Inflammatory macrophage treated with lipopolysaccharide for 4 hours (primary cell): Measurements from ENCODE around the gene TMEM259.
"Not testable (repeated sequence)": the region's sequence is repeated elsewhere in the genome, so short reads cannot be mapped to it uniquely, and the experiment has no call there.

Experiments used
- DNase-seq: peaks from one replicate; pipeline ENCODE4 v3.0.0-alpha.2; 2020

TMEM259 gene

GRCh38 chr19:1038978-1039645, 18.2 kb upstream of the TMEM259 start:
- DNase-seq = no peak

- DNase-seq = no peak
Measured at GRCh38 chr19:1037621-1038064, 16.7 kb upstream of the TMEM259 start.

- no peak for DNase-seq
Measured at GRCh38 chr19:1035998-1036621, 15.2 kb upstream of the TMEM259 start.

GRCh38 chr19:1032264-1032867, 11.4 kb upstream of the TMEM259 start:
- no peak for DNase-seq

DNA sequence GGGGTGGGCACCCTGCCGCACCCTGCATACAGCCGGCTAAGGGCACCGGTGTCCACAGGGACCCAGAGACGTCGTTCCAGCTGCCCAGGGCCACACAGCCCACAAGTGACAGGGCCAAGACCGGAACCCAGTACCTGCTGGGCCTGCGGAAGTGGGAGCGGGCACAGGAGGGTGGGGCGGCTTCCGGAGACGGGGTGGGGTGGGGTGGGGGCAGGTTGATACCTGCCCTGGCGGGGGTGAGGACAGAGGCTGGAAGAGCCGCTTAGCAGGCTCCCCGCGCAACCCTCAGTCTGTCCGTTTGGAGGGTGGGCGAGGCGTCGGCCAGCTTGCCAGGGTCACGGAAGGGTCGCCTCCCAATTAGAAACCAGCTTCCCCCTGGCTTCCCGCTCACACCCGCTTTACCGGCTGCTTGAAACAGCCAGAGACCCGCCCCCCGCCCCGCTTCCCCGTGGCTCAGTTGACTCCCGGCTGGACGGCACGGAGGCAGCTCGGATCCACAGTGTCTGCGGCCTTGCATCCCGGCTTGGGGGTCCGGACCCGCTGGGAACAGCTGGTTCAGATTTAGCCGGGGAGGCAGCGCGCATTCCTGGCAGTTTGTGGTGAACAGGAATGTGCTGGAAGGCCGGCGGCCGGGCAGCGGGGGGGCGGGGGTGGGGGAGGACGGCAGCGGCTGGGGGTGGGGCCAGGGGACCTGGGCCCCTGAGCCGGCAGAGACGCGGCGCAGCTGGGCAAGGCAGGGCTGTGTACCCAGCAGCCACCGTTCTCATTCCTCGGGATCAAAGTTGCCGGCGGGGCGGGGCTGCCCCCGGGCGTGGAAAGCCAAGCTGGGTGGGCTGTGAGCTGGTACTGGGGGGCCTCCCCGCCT, 7.4 kb upstream of the TMEM259 start:
- peak; percentile 13 for DNase-seq

GRCh38 chr19:1027650-1028061, 6.7 kb upstream of the TMEM259 start:
- no peak for DNase-seq

DNA sequence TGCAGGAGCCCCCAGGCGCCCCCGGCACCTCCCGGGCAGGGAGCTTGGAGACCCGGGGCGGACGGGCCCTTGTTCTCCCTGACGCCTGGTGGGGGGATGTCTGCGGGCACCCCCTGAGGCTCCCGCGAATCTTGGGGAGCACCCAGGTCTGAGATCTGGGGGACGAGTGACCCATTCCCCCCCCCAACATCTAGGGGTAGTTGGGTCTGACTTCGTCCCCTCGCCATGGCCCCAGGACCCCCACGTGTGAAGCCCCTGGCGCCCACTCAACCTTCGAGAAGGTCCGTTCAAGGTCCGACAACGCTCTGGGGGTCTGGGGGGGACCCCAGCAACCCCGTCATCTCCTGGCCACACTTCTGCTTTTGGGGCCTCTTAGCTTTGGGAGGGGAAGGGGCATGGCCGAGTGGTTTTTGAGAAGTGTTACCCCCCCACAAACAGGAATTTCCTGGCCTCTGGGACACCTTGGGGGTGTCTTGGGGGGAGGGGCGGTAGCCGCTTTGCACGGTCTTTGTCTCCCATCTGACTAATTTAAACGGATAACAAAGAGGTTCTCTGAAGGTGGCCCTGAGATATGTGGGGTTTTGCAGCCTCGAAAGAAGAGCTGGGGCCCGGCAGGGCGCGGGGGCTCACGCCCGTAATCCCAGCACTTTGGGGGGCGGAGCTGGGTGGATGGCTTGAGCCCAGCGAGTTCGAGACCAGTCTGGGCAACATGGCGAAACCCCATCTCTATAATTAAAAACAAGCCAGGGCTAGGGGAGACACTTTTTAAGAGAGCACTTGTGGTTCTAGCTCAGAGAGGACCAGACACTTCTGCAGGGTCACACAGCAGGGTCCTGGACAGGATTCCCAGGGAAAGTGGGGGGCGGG, 6.1 kb upstream of the TMEM259 start:
- DNase-seq = peak; percentile 11

GRCh38 chr19:1025960-1026782, 5.2 kb upstream of the TMEM259 start, which contains the start of gene CNN2:
TSS of gene CNN2 (plus strand) at chr19:1026608. CDS start at chr19:1026662, 54 bp downstream.
- peak; percentile 76 for DNase-seq

DNA sequence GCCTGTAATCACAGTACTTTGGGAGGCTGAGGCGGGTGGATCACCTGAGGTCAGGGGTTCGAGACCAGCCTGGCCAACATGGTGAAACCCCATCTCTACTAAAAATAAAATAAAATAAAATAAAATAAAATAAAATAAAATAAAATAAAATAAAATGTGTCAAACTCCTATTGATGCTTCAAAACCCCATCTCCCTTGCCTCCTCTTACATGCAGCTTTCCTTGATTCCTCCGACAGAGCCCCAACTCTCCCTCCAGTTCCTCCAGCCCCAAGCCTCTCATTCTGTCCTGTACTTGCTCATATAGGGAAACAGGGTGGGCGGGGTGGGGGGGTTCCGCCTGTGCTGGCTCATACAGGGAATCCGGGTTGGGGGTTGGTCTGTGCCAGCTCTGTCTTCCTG, 4.2 kb upstream of the TMEM259 start:
- not testable (repeated sequence) for DNase-seq

- DNase-seq = not testable (repeated sequence)
Measured at GRCh38 chr19:1023883-1024188, 2.9 kb upstream of the TMEM259 start.

DNA sequence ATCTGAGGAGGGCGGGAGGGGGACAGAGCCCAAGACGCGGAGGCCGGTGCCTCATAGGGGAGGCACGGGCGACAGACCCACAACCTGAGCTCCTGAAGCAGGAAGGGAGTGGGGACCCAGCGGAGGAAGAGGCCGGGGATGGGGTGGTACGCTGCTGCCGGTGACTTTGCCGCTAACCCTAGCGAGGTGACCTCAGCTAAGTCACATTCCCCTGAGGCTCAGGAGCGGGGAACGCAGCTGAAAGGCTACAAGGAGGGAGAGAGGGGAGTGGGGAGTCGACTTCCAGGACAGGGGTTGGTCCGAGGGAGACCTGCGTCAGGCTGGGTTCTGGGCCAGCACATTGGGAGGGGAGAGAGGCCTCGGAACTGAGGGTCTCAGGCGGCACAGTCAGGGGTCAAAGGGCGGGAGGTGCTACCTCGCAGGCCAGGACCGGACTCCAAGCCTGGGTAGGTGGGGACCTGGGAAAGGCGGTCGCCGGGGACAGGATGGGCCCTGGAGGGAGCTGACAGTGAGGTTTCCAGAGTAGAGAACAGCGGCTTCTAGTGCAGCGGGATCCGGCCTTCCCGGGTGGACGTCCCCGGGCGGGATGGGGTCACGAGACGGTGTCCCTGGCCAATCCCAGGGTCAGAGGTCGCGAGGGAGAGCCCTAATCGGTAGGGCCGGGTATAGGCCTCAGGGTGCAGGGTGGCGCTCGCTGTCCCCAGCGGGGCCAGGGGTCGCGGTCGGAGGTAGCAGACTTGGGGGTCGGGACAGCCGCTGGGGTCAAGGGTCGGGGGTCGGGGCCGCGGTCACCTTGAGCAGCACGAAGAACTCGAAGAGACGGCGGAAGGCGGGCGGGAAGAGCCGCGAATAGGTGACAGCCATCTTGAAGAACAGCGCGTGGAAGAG, 699 bp downstream of the TMEM259 start:
- DNase-seq = peak; percentile 42

DNA sequence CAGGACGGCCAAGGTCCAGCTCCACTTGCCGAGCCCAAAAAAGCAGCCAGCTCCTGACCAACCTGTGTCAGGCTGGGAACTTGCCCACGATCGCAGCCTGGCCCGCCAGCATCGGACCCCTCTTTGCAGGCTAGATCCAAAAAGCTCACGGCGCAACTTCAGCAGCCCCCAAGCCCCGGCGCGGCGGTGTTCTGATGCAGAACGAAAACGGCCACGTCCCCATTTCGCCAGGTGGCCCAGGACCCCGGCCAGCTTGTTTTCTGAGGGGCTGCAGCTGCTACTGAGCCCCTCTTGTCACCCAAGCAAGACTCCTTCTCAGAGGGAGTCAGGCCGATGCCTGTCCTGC, 1.3 kb downstream of the TMEM259 start:
- no peak for DNase-seq

GRCh38 chr19:1018932-1019615, 1.8 kb downstream of the TMEM259 start:
- no peak for DNase-seq

GRCh38 chr19:1018393-1018792, 2.5 kb downstream of the TMEM259 start:
- no peak for DNase-seq

DNA sequence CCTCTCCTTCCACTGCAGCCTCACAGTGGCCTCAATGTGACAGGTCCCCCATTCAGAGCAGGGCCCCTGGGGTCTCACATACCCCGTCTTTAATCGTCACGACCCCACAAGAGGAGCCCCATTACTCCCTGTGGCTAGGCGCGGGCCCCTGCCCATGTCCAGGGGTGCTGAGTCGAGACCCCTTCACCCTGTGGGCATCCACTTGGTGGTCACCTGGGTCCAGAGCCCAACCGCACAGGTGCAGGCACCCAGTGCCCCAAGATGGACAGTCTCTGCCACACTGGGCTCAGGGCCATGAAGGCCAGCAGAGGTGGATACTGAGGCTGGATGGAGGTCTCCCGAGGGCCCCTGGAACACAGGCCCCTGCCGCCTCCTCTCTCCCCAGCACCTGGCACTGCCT, 3.0 kb downstream of the TMEM259 start:
- no peak for DNase-seq

GRCh38 chr19:1017115-1017905, 3.6 kb downstream of the TMEM259 start:
- no peak for DNase-seq

- DNase-seq = no peak
Measured at GRCh38 chr19:1016647-1017114, 4.2 kb downstream of the TMEM259 start.

DNA sequence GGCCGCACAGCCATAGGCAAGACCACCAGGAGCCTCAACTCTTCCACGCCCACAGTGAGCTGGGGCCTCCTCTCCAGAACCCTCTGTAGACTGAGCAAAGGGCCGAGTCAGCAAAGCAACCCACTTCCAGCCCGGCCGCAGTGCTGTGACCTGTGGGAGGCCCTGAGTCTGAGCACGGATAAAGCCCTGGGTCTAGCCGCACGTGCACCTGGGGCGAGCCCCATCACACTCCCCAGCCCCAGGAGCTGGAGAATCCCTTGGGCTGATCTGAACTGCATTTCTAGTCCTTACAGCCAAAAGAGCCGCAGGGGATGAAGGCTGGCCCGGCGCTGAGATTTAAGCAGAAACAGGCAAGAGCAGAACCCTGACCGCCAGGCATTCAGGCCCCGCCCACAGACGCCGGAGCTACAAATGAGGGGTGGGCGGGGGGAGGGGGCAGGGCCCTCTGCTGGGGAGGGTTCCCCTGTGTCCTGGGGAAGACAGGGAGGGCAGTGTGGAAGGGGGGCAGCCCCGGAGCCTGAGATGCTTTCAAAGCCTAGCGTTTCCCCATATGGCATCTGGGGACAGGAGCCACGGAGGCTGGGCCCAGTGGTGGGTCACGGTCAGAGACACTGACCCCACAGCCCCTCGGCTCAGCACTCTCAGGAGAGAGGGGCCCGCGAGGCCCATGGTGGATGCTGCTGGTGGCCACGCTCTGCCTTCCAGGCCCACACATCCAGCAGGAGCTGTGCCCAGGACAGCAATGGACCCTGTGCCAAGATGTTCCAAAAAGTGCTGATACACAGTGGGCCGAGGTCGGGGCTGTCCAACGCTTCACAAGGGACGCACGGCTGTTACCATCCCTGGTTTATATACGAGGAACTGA, 4.9 kb downstream of the TMEM259 start:
- no peak for DNase-seq
